ENCODE measurements around the gene TYMP. TPM values are rescaled to one million over a fixed set of nuclear protein-coding genes. Genes with fewer than 3 reads are reported as not detected.

Gene TYMP
- total and polyA plus RNA-seq, 8 donors, result 14.3 to 162 (median 70.2) TPM

DNA sequence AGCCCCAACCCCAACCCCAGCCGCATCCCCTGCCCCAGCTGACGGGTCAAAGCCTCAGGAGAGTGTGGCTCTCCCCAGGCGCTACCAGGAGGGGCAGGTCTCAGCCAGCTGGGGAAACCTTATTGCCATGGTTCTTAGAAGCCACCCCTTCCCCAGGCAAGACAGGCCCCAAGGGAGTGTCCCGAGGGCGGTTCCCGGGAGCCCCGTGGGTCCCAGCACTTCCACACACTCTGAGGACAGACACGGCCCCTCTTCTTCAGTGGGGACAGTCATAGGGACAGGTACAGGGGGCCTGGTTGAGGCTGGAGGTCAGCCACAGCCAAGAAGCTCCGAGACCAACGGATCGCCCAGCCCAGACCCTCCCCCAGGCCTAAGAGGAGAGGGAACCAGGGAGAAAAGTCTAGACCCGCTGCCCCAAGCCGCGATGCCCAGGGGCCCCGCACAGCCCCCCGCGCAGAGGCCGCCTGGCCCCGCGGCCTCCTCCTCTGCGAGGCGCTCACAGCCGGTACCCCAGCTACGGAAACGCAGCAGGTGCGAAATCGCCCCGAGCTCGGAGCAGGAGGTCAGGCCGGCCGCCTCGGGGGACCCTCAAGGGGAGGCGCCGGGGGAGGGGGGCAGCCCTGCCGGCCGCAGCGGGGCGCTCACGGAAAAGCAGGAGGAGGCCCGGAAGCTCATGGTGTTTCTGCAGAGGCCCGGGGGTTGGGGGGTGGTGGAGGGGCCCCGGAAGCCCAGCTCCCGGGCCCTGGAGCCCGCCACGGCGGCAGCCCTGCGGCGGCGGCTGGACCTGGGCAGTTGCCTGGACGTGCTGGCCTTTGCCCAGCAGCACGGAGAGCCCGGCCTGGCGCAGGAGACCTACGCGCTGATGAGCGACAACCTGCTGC lies 18.5 kb upstream of the TYMP start:
- Histone ChIP-seq H3K36me3 (no peaks in the 10 kb centered on the region), H3K27me3 (peaks cover 11 to 76% (median 26%) of the 10 kb centered on the region in 3 donors), H3K27ac (peak overlapping the region; percentile 23 to 60 (median 28)), H3K9me3 (no peaks in the 10 kb centered on the region), H3K4me3 (peak overlapping the region; percentile 29 to 42 (median 32)), H3K4me1 (peaks cover 17 to 51% (median 34%) of the 10 kb centered on the region in 4 donors)
- WGBS, 5 donors, result 9 to 21% (median 11%) methylated on average over 6 to 56 of the region's 56 CpGs
- peak in 1 of 2 donors; percentile 58 for DNase-seq
- no peak for TF ChIP-seq POLR2AphosphoS5 (IDR thresholded peaks at IDR 0.05)
- no peak for TF ChIP-seq EP300 (IDR thresholded peaks at IDR 0.05)
- TF ChIP-seq POLR2A (IDR thresholded peaks at IDR 0.05), result no peak
- TF ChIP-seq, protein P1, sequence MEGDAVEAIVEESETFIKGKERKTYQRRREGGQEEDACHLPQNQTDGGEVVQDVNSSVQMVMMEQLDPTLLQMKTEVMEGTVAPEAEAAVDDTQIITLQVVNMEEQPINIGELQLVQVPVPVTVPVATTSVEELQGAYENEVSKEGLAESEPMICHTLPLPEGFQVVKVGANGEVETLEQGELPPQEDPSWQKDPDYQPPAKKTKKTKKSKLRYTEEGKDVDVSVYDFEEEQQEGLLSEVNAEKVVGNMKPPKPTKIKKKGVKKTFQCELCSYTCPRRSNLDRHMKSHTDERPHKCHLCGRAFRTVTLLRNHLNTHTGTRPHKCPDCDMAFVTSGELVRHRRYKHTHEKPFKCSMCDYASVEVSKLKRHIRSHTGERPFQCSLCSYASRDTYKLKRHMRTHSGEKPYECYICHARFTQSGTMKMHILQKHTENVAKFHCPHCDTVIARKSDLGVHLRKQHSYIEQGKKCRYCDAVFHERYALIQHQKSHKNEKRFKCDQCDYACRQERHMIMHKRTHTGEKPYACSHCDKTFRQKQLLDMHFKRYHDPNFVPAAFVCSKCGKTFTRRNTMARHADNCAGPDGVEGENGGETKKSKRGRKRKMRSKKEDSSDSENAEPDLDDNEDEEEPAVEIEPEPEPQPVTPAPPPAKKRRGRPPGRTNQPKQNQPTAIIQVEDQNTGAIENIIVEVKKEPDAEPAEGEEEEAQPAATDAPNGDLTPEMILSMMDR (IDR thresholded peaks at IDR 0.05), result no peak
- intact Hi-C loops (cut with DNase I; ENCODE audit: low total_unique reads), result no loop called here

DNA sequence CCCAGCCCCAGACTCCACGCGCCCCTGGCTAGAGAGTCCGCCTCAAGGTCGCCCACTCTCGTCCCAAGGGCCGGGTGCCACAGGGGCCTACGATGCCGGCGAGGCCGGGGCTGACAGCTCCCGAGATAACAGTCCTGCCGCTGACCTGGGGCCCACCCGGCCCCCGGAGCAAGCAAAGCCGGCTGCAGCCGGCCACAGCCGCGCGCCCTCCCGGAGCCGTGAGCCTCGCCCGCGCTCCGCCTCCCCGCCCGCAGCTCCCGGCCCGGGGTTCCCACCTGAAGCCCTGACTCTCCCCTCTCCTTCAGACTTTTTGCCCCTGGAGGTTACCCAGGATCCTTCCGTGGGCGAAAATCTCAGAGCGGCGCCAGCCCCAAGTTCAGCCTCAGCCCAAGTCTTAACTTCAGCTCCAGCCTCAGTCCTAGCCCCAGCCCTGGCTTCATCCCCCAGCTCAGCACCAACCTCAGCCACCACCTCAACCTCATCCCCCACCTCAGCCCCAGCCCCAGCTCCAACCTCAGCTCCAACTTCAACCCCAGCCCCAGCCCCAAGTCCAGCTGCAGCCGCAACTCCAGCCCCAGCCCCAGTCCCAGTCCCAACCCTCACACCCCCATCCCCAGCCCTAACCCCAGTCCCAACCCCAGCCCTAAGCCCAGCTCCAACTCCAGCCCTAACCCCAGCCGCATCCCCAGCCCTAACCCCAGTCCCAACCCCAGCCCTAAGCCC lies 17.6 kb upstream of the TYMP start:
- H3K4me1 ChIP-seq, result peaks cover 17 to 51% (median 34%) of the 10 kb centered on the region in 4 donors
- peaks cover 11 to 76% (median 26%) of the 10 kb centered on the region in 3 donors for H3K27me3 ChIP-seq
- intact Hi-C loops (cut with DNase I; ENCODE audit: low total_unique reads), result no loop called here
- H3K4me3 ChIP-seq, result no peak overlapping the region
- DNase-seq, result no peak
- 13 to 38% (median 28%) methylated on average over 19 to 35 of the region's 35 CpGs for WGBS, 5 donors
- TF ChIP-seq POLR2AphosphoS5 (IDR thresholded peaks at IDR 0.05) (no peak), POLR2A (IDR thresholded peaks at IDR 0.05) (no peak), EP300 (IDR thresholded peaks at IDR 0.05) (no peak)
- TF ChIP-seq, protein P1 (IDR thresholded peaks at IDR 0.05), result no peak
- H3K36me3 ChIP-seq, result no peaks in the 10 kb centered on the region
- no peak overlapping the region for H3K27ac ChIP-seq
- no peaks in the 10 kb centered on the region for H3K9me3 ChIP-seq

DNA sequence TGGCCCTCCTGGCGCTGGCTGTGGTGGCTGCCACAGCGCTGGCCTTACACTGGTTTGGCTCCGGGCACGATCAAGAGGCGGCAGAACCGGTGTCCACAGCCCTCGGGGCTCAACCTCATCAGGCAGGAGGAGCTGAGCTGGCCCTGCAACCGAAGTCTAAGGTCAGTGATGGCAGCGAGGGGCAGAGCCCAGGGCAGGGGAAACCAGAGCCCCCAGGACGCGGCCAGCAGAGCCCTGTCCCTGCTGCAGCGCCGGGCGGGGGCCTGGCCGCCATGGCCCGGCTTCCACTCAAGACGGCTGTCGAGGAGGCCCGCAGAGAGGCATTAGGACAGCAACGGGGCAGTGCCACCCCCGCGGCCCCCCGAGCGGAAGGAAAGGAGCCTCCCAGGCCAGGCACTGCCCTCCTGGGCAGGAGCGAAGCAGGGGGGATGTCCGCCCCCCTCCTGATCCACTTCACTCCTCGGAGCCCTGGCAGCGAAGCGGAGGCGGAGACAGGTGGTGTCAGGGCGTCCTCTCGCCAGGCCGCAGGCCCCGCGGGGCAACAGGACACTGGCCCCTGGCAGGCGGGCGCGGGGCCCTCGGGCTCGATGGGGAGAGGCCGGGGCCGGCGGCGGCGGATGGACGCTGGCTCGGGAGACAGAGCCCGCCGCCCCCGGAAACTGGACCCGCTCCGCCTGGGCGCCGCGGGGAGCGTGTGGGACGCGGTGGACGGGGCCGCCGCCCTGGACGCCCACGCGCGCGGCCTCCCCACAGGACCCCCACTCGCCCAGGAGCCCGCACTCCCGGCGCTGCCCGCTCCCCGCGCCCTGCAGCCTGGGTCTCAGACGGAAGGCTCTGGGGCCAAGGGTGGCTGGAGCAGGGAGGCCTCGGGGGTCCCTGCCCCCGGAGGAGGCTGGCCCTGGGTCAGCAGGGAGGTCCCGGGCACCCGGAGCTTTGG lies 16.8 kb upstream of the TYMP start:
- DNase-seq, result no peak

More for the DNA sequence above, 16.8 kb upstream of the TYMP start:
- H3K4me1 ChIP-seq, result peaks cover 17 to 51% (median 34%) of the 10 kb centered on the region in 4 donors
- H3K36me3 ChIP-seq, result no peaks in the 10 kb centered on the region
- H3K27ac ChIP-seq, result no peak overlapping the region
- intact Hi-C loops (cut with DNase I; ENCODE audit: low total_unique reads), result no loop called here
- H3K27me3 ChIP-seq, result peaks cover 11 to 76% (median 26%) of the 10 kb centered on the region in 3 donors
- no peaks in the 10 kb centered on the region for H3K9me3 ChIP-seq
- 53 to 70% (median 67%) methylated on average over 19 to 78 of the region's 78 CpGs for WGBS, 5 donors
- TF ChIP-seq POLR2A (IDR thresholded peaks at IDR 0.05) (no peak), EP300 (IDR thresholded peaks at IDR 0.05) (no peak), POLR2AphosphoS5 (IDR thresholded peaks at IDR 0.05) (no peak)
- TF ChIP-seq, protein P1 (IDR thresholded peaks at IDR 0.05), result no peak
- H3K4me3 ChIP-seq, result no peak overlapping the region
